ENCODE measurements around the gene B4GALNT1. TPM values are rescaled to one million over a fixed set of nuclear protein-coding genes. Genes with fewer than 3 reads are reported as not detected.

B4GALNT1 gene
- total and polyA plus RNA-seq, 9 of the 15 experiments (the other 6 are each of a cell fraction or from before 2014, with no cell fraction given): 1.0 to 32.2 (median 9.8) TPM

DNA sequence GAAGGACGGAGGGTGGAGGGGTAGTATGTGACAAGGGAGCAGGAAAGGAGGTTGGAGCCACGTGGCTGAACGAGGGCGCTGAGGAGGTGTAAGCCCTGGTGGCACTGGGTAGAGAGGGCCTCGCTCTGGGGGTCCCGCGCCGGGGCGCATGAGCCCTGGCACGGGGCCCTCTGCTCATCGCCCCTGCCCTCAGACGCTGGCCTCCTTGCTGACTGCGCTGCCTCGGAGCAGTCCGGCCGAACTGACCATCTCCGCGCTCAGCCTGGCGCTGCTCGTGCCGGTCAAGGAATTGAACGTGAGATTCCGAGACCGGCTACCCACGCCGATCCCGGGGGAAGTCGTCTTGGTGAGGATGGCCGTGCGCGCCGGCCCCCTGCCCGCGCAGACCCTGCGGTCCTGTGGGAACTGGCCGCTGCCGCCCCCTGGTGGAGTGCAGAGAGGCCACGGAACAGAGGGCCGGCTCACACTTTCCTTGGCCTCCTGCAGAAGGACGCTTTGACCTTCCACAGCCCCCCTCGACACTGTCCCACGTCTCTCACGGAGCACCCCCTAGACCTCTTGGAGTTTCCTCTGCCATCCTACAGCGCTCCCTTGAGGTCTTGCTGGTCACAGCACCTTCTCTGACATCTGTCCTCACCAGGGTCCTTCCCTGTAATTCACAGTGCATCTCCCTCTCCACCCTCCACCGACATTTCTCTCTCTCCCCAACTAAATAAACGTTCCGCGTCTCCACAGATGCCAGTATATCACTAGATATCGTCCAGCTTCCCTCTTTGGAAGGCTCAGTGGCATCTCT, 11.3 kb downstream of the B4GALNT1 start (continued):
- TF ChIP-seq, protein P1, sequence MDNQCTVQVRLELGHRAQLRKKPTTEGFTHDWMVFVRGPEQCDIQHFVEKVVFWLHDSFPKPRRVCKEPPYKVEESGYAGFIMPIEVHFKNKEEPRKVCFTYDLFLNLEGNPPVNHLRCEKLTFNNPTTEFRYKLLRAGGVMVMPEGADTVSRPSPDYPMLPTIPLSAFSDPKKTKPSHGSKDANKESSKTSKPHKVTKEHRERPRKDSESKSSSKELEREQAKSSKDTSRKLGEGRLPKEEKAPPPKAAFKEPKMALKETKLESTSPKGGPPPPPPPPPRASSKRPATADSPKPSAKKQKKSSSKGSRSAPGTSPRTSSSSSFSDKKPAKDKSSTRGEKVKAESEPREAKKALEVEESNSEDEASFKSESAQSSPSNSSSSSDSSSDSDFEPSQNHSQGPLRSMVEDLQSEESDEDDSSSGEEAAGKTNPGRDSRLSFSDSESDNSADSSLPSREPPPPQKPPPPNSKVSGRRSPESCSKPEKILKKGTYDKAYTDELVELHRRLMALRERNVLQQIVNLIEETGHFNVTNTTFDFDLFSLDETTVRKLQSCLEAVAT (IDR thresholded peaks at IDR 0.05): peak in 1 of 2 experiments; percentile 69; a peak in 2 of 4 replicates

DNA sequence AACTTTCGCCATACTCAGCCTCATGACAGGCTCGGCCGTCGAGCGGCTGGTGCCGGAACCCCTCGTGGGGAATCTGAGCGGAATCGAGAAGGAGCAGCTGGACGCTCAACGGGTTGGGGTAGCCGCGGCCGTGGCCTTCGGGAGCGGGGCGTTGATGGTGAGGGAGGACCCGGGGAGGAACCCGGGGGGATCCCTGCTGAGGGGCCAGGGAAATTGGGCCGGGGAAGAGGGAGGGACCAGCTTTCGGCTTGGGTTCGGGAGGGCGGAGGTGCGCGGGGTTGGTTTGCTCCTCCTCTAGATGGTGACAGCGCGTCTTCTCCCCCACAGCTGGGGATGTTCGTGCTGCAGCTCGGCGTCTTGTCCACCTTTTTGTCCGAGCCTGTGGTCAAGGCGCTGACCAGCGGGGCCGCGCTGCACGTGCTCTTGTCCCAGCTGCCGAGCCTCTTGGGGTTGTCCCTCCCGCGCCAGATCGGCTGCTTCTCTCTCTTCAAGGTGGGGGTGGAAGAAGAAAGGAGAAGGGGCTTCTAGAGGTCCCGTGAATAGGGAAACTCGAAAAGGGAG, 12.0 kb downstream of the B4GALNT1 start:
- Histone ChIP-seq H3K9ac (ENCODE audit: insufficient read depth in 1 of 2, low read depth in 2 of 2, low read length in 2 of 2) (peak overlapping the region; percentile 27 to 90; a peak in 2 of 4 replicates), H3K36me3 (ENCODE audit: control insufficient read depth, insufficient read depth, low read length) (peaks cover 8% of the 10 kb centered on the region; the same call in 2 of the 3 replicates), H3K4me3 (no peak overlapping the region), H3K27ac (ENCODE audit: extremely low read depth, low read depth, low read length) (no peak overlapping the region), H3K4me1 (replicated peaks in 1 of 2; ENCODE audit: control insufficient read depth in 2 of 2, insufficient read depth in 2 of 2, low read length in 2 of 2) (peaks cover 34 to 41% of the 10 kb centered on the region in 2 experiments), H3K79me2 (ENCODE audit: control insufficient read depth, insufficient read depth, low read length) (no peaks in the 10 kb centered on the region), H3K9me3 (replicated peaks; ENCODE audit: control insufficient read depth, insufficient read depth, low read depth, low read length) (no peaks in the 10 kb centered on the region), H4K20me1 (replicated peaks; ENCODE audit: control insufficient read depth, insufficient read depth, low read length) (no peaks in the 10 kb centered on the region), H3K27me3 (ENCODE audit: control insufficient read depth in 2 of 2, insufficient read depth in 2 of 2, low read length in 2 of 2) (no peaks in the 10 kb centered on the region), H3K9me1 (ENCODE audit: control insufficient read depth, insufficient read depth, low read length) (no peaks in the 10 kb centered on the region), H2AFZ (ENCODE audit: low read depth, low read length) (peak overlapping the region; percentile 94), H3K4me2 (ENCODE audit: insufficient read depth, low read length) (peak overlapping the region; percentile 76)
- intact Hi-C loops (cut with micrococcal nuclease): loop anchor here (1.0 to 5.0 kb wide), 2 partner anchors 38 to 99 kb away; partner anchors contain the start of genes DDIT3 and MBD6
- WGBS (ENCODE audit: insufficient coverage, low coverage, missing lambda C conversion rate): 79% methylated on average over 30 of the region's 42 CpGs
- ChIA-PET CTCF (ENCODE audit: low intra/inter-chr PET ratio) (interaction anchor here (2.7 kb wide), 1 partner anchor 39 kb away, joined by 36 read pairs; no protein-coding TSS in a partner anchor), POLR2A (interaction anchor here (0.7 to 1.4 kb wide), 7 partner anchors 9 to 255 kb away, joined by 3 to 5 read pairs (median 4); partner anchors contain the start of genes ARHGEF25, B4GALNT1, DDIT3 and TSPAN31)
- in situ Hi-C loops (cut with MboI): no loop called here
- no TSS peak for BruUV-seq (replicated peaks)
- peak; percentile 3; the same call in 2 of the 3 replicates for ATAC-seq
- peak; percentile 15 for FAIRE-seq
- DNase-seq (ENCODE audit: extremely low read depth in 1 of 4, low spot score in 3 of 4): no peak
- no peak for TF ChIP-seq HNRNPLL (IDR thresholded peaks at IDR 0.05; ENCODE audit: low read depth, low read length, poor library complexity, severe bottlenecking)
- TF ChIP-seq YBX1 (IDR thresholded peaks at IDR 0.05): no peak
- no peak for TF ChIP-seq ZNF764 (CRISPR knock-in tag; IDR thresholded peaks at IDR 0.05; ENCODE audit: low read depth)
- TF ChIP-seq, protein P2, sequence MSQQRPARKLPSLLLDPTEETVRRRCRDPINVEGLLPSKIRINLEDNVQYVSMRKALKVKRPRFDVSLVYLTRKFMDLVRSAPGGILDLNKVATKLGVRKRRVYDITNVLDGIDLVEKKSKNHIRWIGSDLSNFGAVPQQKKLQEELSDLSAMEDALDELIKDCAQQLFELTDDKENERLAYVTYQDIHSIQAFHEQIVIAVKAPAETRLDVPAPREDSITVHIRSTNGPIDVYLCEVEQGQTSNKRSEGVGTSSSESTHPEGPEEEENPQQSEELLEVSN (IDR thresholded peaks at IDR 0.05; ENCODE audit: borderline replicate concordance in 1 of 2, extremely low read depth in 1 of 2, insufficient read depth in 1 of 2, insufficient read length in 1 of 2, low read depth in 1 of 2, low read length in 1 of 2, poor library complexity in 1 of 2, severe bottlenecking in 1 of 2): peak in 1 of 2 experiments; percentile 22
- TF ChIP-seq DMBX1 (CRISPR knock-in tag; IDR thresholded peaks at IDR 0.05; ENCODE audit: borderline replicate concordance): no peak
